ENCODE results near the gene TBC1D22A.

TBC1D22A gene

GRCh38 chr22:46871826-46872225 is 109.4 kb downstream of the TBC1D22A start:
- no peaks in the 10 kb centered on the region for H3K27me3 ChIP-seq (ENCODE audit: insufficient read depth, low read depth, severe bottlenecking)
- no peak overlapping the region for H3K27ac ChIP-seq
- peaks cover 10% of the 10 kb centered on the region for H3K9me3 ChIP-seq (ENCODE audit: severe bottlenecking)
- H3K4me3 ChIP-seq (ENCODE audit: low read depth, low read length): no peak overlapping the region
- no peak for DNase-seq
- TF ChIP-seq, protein P1, sequence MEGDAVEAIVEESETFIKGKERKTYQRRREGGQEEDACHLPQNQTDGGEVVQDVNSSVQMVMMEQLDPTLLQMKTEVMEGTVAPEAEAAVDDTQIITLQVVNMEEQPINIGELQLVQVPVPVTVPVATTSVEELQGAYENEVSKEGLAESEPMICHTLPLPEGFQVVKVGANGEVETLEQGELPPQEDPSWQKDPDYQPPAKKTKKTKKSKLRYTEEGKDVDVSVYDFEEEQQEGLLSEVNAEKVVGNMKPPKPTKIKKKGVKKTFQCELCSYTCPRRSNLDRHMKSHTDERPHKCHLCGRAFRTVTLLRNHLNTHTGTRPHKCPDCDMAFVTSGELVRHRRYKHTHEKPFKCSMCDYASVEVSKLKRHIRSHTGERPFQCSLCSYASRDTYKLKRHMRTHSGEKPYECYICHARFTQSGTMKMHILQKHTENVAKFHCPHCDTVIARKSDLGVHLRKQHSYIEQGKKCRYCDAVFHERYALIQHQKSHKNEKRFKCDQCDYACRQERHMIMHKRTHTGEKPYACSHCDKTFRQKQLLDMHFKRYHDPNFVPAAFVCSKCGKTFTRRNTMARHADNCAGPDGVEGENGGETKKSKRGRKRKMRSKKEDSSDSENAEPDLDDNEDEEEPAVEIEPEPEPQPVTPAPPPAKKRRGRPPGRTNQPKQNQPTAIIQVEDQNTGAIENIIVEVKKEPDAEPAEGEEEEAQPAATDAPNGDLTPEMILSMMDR (IDR thresholded peaks at IDR 0.05; ENCODE audit: low read depth, low read length): no peak
- peaks cover 13% of the 10 kb centered on the region for H3K36me3 ChIP-seq

DNA sequence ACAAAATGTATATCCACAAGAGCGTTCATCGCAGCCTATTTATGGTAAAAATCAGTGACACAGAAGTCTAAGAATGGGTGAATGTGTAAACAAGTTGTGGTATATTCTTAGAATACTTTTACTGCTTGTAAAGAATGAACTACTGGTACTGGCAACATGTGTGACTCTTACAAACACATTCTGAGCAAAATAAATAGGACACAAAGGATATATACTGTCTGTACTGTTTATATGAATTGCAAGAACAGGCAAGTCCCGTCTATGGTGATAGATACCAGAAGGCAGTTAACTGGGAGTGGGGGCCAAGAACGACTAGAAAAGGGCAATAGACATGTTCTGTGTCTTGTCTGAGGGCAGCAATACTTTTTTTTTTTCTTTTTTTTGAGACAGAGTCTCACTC is 112.6 kb downstream of the TBC1D22A start:
- H3K27me3 ChIP-seq (ENCODE audit: insufficient read depth, low read depth, severe bottlenecking): no peaks in the 10 kb centered on the region
- H3K36me3 ChIP-seq: peaks cover 13% of the 10 kb centered on the region
- no peak for DNase-seq
- H3K27ac ChIP-seq: no peak overlapping the region
- H3K9me3 ChIP-seq (ENCODE audit: severe bottlenecking): peaks cover 10% of the 10 kb centered on the region
- TF ChIP-seq, protein P1 (IDR thresholded peaks at IDR 0.05; ENCODE audit: low read depth, low read length): no peak
- no peak overlapping the region for H3K4me3 ChIP-seq (ENCODE audit: low read depth, low read length)

DNA sequence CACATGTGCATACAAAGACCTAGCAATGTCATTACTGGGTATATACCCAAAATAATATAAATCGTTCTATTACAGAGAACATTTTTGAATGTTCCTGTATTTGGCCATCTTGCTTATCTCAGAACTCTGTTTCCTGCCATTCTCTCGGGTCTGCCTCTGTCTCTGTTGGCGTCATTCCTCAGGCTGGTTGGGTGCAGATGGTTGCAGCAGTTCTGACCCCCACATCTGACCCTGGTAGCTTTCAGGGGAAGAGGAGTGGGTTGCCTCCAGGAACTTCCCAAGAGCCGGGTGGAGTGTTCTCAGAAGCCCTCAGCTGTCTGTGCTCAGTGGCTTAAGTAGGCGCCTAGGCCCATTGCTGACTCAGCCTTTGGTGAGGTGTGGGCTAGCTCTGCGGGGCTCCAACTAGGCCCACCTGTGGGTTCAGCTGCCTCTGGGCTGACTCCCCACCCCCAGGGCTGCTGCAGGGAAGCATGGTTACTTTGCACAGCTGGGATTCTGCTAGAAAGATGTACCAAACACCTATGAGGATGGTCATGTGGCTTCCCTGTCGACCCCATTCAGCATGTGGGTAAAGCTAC is 114.0 kb downstream of the TBC1D22A start:
- TF ChIP-seq, protein P1 (IDR thresholded peaks at IDR 0.05; ENCODE audit: low read depth, low read length): no peak
- Histone ChIP-seq H3K27ac (no peak overlapping the region), H3K36me3 (peaks cover 5% of the 10 kb centered on the region), H3K4me3 (ENCODE audit: low read depth, low read length) (no peak overlapping the region), H3K27me3 (ENCODE audit: insufficient read depth, low read depth, severe bottlenecking) (no peaks in the 10 kb centered on the region), H3K9me3 (ENCODE audit: severe bottlenecking) (peaks cover 6% of the 10 kb centered on the region)
- DNase-seq: no peak

DNA sequence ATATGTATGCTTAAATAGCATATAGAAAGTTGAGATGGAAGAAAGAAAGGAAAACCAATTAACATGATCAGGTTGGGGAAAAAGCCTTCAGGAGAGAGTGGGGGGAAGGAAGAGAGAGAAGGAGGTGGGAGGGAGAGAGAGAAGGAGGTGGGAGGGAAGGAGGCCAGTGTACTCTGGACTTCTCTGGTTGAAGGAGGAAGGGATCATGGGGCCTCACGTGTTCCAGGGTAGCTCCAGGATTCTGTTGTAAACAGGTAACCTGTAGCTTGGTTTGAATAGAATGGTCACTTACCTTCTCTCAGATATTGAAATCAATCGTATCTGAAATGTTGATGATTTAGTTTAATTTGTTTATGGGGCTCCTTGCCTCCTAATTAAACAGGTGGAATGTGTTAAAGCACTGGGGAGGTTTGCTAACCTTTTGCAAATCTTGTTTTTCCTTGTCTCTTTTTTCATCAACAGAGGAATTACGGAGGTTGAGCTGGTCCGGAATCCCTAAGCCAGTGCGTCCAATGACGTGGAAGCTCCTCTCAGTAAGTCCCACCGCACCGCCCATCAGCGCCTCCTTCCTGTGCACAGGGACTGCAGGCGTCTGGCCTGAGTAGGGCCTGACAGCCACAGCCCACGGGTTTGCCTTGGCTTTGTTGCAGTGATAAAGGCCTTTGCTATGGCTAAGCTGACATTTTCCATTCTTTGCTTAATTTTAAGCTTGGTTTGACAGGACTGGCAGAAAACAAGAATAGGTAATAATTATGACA is 115.9 kb downstream of the TBC1D22A start:
- no peaks in the 10 kb centered on the region for H3K9me3 ChIP-seq (ENCODE audit: severe bottlenecking)
- H3K4me3 ChIP-seq (ENCODE audit: low read depth, low read length): no peak overlapping the region
- peak; percentile 89 for DNase-seq
- H3K27me3 ChIP-seq (ENCODE audit: insufficient read depth, low read depth, severe bottlenecking): no peaks in the 10 kb centered on the region
- H3K27ac ChIP-seq: no peak overlapping the region
- no peaks in the 10 kb centered on the region for H3K36me3 ChIP-seq
- TF ChIP-seq, protein P1 (IDR thresholded peaks at IDR 0.05; ENCODE audit: low read depth, low read length): peak; percentile 67

- TF ChIP-seq, protein P1 (IDR thresholded peaks at IDR 0.05; ENCODE audit: low read depth, low read length): no peak
- Histone ChIP-seq H3K27me3 (ENCODE audit: insufficient read depth, low read depth, severe bottlenecking) (no peaks in the 10 kb centered on the region), H3K4me3 (ENCODE audit: low read depth, low read length) (no peak overlapping the region), H3K27ac (no peak overlapping the region), H3K9me3 (ENCODE audit: severe bottlenecking) (no peaks in the 10 kb centered on the region), H3K36me3 (no peaks in the 10 kb centered on the region)
- DNase-seq: no peak
Measured at GRCh38 chr22:46879083-46879482, 116.6 kb downstream of the TBC1D22A start.
